ENCODE data around the gene LIMS2.
A peak's percentile ranks its signal among the peaks of the same experiment; 100 is the strongest.

The LIMS2 gene

GRCh38 chr2:127661949-127662510, 13.3 kb downstream of the LIMS2 start:
- no peaks in the 10 kb centered on the region for H3K36me3 ChIP-seq
- no peak overlapping the region for H3K4me3 ChIP-seq (ENCODE audit: low read depth, low read length)
- peaks cover 18% of the 10 kb centered on the region for H3K27me3 ChIP-seq
- DNase-seq, result no peak
- TF ChIP-seq CTCF (IDR thresholded peaks at IDR 0.05; ENCODE audit: low read depth, low read length), result no peak
- no peaks in the 10 kb centered on the region for H3K9me3 ChIP-seq
- no peaks in the 10 kb centered on the region for H3K4me1 ChIP-seq

GRCh38 chr2:127661072-127661649, 14.2 kb downstream of the LIMS2 start:
- Histone ChIP-seq H3K4me3 (ENCODE audit: low read depth, low read length) (no peak overlapping the region), H3K9me3 (no peaks in the 10 kb centered on the region), H3K4me1 (no peaks in the 10 kb centered on the region), H3K36me3 (no peaks in the 10 kb centered on the region), H3K27me3 (peaks cover 18% of the 10 kb centered on the region)
- DNase-seq, result peak; percentile 0
- TF ChIP-seq CTCF (IDR thresholded peaks at IDR 0.05; ENCODE audit: low read depth, low read length), result no peak

- H3K9me3 ChIP-seq, result no peaks in the 10 kb centered on the region
- no peak overlapping the region for H3K4me3 ChIP-seq (ENCODE audit: low read depth, low read length)
- peaks cover 15% of the 10 kb centered on the region for H3K27me3 ChIP-seq
- DNase-seq, result no peak
- no peak for TF ChIP-seq CTCF (IDR thresholded peaks at IDR 0.05; ENCODE audit: low read depth, low read length)
- H3K36me3 ChIP-seq, result no peaks in the 10 kb centered on the region
- H3K4me1 ChIP-seq, result no peaks in the 10 kb centered on the region
These were observed 15.1 kb downstream of the LIMS2 start for GRCh38 chr2:127660291-127660578.

GRCh38 chr2:127659408-127660290, 15.7 kb downstream of the LIMS2 start:
- Histone ChIP-seq H3K9me3 (no peaks in the 10 kb centered on the region), H3K27me3 (peaks cover 9% of the 10 kb centered on the region), H3K4me3 (ENCODE audit: low read depth, low read length) (no peak overlapping the region), H3K4me1 (no peaks in the 10 kb centered on the region), H3K36me3 (no peaks in the 10 kb centered on the region)
- no peak for TF ChIP-seq CTCF (IDR thresholded peaks at IDR 0.05; ENCODE audit: low read depth, low read length)
- DNase-seq, result peak; percentile 2

DNA sequence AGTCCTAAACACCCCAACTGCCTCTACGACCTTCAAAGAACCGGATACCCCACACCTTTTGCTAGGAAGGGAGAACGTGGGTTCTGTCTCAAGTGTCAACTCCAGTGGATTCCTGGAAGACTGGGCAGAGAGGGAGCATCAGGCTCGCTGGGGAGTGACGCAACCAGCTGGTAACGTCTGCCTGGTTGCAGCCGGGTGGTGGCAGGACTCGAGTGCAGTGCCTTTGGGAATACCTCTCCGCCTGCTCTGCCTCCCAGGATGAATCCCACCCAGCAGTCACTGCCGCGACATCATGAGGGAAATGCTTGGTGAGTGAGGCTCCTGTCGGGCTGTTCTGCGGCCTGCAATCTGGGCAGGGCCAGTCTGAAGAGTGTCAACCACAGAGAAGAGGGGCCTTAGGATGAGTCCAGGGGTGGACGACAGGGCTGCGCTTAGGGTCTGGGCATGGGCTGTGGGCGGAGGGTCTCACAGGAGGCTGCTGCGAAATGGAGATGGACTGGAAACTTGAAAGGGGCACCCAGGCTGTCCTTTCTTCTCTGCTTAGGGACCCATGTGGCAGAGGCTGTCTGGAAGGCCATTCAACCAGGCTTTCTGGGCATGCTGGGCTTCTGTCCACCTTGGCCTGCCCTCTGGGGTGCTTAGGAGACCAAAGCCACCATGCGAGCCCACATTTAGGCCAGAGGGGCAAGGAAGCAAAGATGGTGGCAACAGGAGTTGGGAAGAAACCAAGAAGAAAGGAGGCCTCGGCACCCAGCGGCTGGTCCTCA, 16.5 kb downstream of the LIMS2 start:
- Histone ChIP-seq H3K36me3 (no peaks in the 10 kb centered on the region), H3K27me3 (peaks cover 1% of the 10 kb centered on the region; the same call in 1 of the 2 replicates), H3K4me1 (no peaks in the 10 kb centered on the region), H3K4me3 (ENCODE audit: low read depth, low read length) (no peak overlapping the region), H3K9me3 (no peaks in the 10 kb centered on the region)
- DNase-seq, result peak; percentile 1
- no peak for TF ChIP-seq CTCF (IDR thresholded peaks at IDR 0.05; ENCODE audit: low read depth, low read length)

Data from BE2C (cell line).